MV-4-11 (cell line): ENCODE results near the gene SUPT7L.
A peak's percentile ranks its signal among the peaks of the same experiment; 100 is the strongest.

Experiments used
- DNase-seq: peaks from one replicate; lab custom pipeline; 2025; lab: John Stamatoyannopoulos, UW

SUPT7L gene, protein sequence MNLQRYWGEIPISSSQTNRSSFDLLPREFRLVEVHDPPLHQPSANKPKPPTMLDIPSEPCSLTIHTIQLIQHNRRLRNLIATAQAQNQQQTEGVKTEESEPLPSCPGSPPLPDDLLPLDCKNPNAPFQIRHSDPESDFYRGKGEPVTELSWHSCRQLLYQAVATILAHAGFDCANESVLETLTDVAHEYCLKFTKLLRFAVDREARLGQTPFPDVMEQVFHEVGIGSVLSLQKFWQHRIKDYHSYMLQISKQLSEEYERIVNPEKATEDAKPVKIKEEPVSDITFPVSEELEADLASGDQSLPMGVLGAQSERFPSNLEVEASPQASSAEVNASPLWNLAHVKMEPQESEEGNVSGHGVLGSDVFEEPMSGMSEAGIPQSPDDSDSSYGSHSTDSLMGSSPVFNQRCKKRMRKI

DNA sequence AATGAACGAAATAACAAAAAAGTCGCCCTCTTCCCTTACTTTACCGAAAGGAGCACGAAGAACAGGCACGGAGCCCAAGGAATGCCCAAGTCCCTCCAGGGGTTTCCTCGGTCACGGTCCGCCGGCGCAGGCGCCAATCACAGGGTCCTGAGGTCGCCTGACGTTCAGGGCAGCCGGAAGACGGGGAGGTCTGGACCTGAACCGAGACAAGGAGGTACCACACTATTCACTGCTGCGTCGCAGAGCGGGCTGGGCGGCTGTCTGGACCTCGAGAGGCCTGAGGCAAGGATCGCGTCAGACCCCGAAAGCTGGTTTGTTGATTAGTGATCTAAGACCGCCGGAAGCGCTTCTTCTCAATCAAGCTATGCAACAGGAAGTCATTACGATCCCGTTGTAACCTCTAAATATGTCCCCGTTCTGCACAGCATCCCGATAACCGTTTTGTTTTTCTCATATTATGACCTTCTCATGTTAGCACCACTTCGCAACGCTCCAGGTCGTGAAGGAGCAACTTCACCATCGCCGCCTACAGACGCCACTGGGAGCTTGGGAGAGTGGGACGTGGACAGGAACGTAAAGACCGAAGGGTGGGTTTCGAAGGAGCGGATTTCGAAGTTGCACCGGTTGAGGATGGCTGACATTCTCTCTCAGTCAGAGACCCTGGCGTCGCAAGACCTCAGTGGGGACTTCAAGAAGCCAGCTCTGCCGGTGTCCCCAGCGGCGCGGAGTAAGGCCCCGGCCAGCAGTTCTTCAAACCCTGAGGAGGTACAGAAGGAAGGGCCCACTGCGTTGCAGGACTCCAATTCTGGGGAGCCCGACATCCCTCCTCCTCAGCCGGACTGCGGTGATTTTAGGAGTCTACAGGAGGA is at the start of gene SUPT7L, which contains the start of gene SLC4A1AP:
TSS of gene SUPT7L (minus strand) at position 330 of the 869 bp plus-strand sequence. CDS start 1,422 bp downstream, outside the sequence.
TSS of gene SLC4A1AP (plus strand) at position 605 of the 869 bp plus-strand sequence. CDS start at position 631, 26 bp downstream.
- peak; percentile 75 for DNase-seq

DNA sequence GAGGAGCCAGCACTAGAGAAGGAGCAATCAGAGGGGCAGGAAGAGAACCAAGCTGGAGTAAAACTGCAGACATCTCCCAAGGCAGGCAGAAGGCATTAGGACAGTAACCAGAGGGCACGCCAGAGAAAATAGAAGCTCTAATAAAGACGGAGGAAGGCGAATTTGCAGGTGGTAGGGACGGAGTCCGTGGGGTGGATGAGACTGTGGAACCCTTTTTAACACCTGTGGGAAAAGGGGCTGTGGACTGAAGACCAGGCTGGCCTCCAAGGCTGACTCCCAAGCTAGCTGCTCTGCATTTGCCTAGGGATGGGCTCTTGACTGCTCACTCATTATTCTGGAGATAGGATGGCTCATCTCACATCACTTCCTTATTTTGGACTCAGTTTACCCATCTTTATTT is 49.8 kb upstream of the SUPT7L start:
- DNase-seq, result no peak

DNA sequence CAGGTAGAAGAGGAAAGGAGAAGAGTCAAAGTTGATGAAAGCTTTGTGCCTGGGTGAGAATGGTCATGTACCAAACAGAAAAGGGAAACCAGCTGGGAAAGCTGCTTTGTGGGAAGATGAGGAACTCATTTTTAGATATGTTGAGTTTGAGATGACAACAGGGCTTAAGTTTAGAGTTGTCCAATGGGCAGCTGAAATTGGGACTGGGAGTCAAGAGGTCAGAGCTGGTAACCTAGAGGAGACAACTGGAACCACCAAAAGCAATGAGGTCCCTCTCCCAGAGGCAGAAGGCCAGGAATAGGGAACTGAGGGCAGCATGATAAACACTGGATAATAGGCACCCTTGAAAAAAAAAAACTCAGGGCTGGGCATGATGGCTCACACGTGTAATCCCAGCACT is 49.1 kb upstream of the SUPT7L start:
- peak; percentile 18 for DNase-seq

DNA sequence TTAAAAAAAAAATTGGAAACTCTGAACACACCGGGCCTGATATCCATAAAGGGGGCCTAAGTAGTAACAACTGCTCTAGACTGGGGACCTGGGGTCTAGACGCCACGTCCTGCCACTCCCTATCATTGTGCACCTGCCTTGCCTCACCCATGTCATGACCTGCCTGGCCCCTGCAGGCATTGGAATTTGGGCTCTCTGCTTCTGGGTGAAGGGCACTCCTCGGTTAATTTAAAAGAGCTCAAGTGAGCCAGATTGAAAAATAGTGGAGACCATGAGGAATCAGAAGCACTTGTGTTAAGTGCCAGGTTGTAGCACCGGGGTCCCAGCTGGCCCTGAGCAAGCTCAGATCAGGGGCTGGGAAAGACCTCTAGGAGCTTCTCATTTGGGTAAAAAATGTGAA is 48.4 kb upstream of the SUPT7L start:
- DNase-seq, result no peak

DNA sequence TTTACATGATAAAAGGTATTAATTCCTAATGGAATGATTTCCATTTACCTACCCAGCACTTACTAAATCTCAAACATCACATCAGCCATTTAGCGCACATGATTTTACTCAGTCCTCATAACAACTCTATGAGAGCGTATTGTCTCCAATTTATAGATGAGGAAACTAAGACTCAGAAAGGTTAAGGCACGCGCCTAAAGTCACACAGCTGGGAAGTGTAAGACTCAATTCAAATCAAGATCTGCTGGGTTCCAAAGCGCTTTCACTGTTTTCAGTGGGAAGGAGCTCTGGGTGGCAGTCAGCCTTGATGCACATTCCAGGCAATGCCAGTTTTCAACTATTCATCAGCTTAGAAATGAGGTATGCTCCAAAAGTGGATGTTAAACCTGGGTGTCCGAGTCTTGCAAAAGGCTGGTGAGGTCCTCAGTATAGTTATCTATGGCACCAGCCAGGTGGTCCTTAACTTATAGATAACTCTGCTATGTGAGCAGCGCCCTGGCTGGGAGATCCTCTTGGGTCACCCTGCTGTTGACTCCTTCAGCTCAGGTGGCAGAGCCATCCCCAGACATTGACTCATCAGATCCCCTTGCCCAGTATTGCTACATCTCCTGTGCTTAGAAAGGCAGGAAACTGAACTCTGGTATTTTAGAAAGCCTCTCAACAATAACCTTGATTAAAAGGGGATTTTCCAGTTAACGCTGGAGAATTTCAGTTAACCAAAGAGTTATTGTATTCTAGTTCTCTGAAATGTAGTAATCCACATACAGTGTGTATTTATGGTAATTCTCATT is 47.4 kb upstream of the SUPT7L start:
- no peak for DNase-seq

DNA sequence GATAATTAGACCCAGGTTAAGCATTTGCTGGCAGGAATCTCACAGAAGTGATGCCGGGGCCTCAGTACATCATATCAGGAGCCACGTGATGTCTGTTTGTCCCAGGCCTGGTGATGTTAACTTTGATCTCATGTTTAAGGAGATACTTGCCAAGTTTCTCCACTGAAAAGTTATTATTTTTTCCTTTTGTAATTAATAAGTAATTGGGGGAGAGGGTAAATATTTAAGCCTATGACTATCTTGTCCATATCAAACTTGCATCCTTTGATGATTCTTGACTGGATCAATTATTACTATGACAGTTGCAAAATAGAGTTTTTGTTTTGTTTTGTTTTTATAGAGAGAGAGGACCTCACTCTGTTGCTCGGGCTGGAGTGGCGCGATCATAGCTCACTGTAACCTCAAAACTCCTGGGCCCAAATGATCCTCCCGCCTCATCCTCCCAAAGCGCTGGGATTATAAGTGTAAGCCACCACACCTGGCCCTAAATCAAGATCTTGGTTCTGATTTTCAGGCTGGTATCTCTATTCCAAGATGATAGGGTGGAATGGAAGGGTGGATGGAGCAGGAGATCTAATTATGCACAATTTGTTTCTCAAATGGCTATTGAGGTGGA is 46.7 kb upstream of the SUPT7L start:
- no peak for DNase-seq

DNA sequence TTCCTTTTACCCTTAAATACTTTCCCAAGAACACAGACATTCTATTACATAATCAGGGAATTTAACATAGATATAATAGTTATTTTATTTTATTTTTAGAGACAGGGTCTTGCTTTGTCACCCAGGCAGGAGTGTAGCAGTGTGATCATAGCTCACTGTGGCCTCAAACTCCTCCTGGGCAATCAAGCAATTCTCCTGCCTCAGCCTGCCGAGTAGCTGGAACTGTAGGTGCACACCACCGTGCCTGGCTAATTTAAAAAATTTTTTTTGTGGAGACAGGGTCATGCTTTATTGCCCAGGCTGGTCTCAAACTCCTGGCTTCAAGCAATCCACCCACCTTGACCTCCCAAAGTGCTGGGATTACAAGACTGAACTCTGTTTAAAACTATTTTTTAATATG is 45.9 kb upstream of the SUPT7L start:
- no peak for DNase-seq

DNA sequence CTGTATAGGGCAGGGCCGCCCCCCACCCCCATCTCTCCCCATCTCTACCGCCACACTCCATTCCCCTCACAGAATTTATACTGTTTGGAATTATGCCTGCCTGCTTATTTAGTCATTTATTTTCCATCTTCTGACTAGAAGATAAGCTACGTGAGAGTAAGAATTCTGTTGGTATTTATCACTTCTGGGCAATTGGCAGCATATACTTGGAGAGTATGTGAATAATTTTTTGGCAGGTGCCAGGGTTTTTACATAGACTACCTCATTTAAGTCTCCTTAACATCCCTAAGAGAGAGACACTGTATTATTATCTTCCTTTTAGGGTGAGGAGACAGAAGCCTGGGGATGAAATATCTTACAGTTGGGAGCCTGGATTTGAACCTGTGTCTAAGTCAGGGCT is 45.3 kb upstream of the SUPT7L start:
- DNase-seq, result no peak

DNA sequence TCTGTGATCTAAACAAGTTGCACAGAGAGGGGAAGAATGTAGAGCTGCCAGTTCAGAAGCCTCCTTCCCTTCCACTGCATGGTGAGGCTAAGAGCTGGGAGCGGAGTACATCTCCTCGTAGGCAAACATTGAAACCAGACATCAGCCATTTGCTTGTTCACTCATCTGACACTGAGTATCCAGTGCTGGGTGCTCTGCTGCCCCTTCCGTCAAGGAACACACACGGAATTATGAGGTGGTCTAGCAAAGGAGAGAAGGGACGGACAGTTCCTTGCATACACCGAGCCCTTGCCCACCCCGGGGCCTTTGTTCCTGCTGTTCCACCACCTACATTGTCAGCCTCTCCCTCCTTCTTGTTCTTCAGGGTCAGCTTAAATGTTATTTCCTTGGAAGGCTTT is 44.8 kb upstream of the SUPT7L start:
- DNase-seq, result no peak

DNA sequence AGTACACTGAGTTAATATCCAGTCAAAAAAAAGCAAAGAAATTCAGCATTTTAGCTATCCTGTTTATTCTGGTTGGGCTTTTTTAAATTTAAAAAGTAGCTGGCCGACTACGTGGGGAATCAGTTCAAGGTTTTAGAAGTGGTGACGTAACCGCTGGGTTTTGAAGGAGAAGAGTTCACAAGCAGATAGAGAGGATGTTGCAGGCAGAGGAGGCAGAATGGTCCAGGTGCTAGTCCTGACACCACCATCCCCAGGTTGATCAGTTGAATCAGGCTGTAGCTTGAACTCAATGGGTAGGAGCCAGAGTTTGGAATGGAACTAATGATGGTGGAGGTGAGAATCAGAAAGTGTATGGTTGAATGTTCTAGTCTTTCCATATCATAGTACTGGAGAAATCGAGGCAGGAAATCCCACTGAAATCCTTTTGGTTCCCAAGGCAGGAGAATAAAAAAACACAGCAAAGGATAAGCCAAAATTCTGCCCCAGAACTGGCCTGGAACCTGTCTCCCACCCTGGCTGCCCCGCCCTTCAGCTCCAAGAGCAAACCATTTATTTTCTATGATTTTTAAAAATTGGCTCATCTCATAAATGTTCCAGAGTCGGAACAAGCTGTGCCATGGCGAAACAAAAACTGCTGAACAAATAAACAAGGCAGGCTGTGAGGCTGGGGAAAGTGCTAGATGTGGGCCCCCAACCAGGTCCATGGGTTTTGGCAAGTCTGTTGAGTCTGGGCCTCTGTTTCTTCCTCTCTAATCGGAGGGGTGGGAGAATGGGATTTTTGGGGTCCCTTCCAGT is 44.2 kb upstream of the SUPT7L start:
- no peak for DNase-seq

DNA sequence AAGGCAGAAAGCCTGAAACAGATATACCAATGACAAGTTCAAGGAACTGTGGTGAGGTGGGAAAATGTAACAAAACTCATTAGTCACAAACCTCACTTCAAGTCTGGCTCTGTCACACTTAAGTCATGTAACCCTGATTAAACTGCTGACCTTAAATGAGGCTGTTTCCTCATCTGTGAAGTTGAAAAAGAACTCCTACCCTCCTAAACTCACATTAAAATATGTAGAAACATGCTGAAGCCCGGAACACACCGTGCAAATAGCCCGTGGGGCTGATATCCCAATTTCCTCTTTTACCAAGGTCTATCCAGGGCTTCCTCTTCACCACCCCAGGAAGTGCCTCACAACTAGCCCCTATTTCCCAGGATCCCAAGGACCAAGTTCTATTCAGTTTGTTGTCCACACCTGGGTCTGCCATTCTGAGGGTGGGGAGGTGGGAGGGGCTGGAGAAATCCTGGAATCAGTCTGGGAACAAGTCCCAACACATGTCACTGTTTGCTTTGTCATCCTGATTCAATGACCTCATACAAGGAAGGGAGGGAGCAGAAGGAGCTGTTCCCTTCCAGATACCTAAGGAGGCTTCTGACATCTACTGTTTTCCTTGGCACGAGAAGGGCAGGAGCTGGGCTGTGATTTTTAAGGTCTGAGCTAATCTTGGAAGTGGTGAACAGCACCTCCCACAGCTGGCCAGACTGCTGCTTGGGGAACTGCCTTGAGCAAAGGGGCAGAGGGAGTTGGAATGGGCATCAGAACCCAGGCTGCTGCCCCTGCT is 42.6 kb upstream of the SUPT7L start:
- DNase-seq, result peak; percentile 40

DNA sequence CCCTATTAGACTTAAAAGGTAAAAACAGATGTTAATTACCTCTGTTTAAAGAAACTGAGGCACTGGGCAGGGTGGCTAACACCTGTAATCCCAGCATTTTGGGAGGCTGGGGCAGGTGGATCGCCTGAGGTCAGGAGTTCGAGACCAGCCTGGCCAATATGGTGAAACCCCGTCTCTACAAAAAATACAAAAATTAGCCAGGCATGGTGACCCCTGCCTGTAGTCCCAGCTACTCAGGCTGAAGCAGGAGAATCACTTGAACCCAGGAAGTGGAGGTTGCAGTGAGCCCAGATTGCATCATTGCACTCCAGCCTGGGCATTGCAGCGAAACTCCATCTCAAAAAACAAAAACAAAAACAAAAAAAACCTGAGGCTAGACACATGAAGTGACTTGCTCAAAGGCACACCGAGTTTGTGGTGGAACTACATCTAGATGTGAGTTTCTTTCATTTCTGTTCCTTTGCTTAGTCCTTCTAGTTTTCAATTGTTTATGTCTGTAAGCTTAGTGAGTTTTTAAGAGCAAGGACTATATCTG is 41.0 kb upstream of the SUPT7L start:
- no peak for DNase-seq

DNA sequence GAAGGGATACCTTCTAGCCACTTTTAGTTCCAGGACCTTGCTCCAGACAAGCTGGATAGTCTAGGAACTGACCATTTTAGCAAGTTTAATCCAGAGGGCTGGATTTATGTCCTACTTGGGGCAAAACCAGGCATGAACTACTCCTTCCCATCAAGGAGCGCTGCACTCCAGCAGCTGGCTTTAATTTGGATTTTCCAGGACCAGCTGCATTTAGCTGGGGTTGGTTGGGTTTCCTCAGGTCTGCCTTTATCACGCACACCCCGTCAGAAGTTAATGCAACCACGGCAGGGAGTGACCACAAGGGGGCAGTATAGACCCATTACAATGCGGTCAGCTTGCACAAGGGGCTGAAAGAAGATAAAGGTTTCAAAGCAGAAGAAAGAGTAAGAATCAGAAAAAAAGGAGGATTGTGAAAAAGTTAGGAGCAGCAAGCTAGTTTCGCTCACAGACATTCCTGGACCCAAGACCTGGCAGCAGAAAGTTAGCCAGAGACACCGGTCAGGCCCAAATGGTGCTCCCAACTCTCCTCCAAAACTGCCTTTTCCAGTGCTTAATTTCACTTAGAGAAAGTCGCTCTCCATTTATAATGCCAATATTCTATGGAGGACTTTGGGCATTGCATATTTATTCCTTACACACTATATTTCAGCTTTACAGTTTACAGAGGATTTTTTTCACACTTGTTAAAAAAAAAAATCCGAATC is 40.4 kb upstream of the SUPT7L start:
- peak; percentile 80 for DNase-seq

DNA sequence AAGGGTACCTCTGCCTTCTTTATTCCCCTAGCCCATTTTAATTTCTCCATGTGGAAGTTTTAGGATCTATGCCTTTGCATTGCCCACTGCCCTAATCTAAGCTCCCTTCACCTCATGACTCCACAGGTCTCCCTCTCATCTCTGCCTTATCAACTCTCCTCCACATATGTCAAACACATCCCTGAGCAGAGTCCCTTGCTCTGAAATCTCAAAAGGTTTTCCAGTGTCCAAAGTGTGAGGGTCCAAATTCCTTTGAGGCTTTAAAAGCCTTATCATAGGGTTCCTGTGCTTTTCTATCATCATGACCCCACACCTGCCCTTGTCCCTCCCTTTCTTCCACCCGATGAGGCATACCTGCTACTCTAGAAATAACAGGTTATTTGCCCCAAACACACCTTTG is 38.9 kb upstream of the SUPT7L start:
- DNase-seq, result no peak

DNA sequence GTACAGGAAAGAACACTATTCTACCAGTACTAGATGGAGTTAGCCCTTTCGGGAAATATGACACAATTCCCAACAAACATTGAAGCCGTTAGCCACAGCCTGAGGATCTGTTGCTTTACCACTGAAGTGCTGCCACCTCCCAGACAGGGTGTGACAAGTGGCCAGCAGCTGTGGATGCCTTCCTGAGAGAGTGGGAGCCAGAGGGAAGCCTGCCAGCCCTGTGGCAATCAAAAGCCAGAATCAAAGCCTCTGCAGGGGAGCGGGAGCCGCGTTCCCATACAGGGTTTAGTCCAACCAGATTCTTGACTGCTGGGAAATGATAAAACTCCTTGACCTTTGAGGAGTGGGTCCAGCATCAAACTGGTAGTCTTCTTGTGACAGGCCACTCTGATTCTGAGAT is 38.3 kb upstream of the SUPT7L start:
- no peak for DNase-seq

DNA sequence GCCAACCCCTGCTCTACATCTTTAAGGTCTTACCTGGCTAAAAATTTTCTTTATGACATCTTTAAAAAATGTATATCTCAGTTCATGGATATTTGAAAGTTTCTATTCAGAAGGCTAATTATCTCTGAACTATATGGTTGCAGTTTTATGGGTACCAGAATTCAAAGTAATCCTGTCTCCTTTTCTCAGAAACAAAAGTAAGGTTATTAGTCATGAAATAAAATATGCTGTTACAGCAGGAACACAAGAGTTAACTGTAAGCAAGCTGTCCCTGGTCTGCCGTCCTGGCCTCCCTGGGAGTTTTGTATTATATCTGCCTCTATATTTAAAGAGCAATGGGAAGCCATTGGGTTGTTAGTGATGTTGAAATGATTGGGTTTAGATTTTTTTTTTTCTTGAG is 34.2 kb upstream of the SUPT7L start:
- DNase-seq, result no peak

DNA sequence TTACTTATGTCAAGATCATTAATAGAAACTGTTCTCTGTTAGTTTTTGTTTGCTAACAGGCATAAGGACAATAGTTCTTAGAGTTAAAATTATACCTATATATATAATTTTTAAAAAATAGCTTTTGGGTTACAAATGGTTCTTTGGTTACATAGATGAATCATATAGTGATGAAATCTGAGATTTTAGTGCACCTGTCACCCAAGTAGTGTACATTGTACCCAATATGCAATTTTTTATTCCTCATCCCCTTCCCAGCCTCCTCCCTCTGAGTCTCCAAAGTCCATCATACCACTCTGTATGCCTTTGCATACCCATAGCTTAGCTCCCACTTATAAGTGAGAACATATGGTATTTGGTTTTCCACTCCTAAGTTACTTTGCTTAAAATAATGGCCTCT is 26.6 kb upstream of the SUPT7L start:
- DNase-seq, result no peak

DNA sequence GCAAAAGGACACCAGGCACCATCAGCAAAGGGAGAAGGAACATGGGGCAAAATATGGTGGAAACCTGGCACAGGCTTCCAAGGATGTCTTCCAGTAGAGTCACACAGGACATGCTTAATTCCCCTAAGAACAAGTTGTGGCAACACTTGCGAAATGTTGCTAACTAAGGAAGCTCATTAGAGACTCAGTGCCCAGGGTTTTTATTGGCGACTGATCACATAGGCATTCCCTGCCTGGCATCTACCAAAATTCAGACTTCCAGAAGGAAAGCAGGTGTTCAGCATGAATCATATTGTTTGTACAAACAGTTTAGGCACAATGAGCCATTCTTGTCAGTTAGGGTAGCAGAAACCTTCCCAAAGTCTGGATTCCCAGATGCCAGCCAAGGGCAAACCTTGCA is 26.0 kb upstream of the SUPT7L start:
- no peak for DNase-seq

DNA sequence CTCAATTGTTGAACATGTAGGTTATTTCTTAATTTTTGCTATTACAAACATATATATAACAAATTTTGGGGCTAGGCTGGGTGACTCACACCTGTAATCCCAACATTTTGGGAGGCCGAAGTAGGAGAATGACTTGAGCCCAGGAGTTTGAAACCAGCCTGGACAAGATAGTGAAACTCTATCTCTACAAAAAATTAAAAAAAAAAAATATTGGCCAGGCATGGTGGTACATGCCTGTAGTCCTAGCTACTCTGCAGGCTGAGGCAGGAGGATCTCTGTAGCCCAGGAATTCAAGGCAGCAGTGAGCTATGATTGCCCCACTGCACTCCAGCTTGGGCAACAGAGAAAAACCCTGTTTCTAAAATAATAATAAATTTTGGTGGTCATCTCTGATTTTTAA is 23.8 kb upstream of the SUPT7L start:
- DNase-seq, result no peak
